ENCODE measurements around the gene CASR.

Gene CASR

DNA sequence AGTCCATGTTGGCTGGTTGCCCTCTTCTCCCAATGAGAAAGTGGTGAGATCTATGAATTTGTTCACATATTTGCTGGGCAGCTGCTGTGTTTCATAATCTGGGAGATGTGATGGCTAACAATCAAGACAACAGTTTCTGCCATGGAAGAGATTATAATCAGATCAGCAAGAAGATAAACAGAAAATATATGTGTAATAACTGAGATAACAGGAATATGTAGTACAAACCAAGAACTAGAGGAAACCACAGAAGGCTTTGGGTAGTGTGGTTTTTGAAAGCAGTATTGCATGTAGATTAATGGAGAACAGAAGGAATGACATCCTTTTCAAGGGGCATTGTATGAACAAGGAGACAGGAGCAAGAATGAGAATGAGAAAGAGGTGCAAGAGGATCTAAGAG lies 129.4 kb downstream of the CASR start:
- no peak for DNase-seq

GRCh38 chr3:122313281-122313680 lies 129.8 kb downstream of the CASR start:
- DNase-seq = no peak

- no peak for DNase-seq
Observed at GRCh38 chr3:122314228-122314876, 130.9 kb downstream of the CASR start.

DNA sequence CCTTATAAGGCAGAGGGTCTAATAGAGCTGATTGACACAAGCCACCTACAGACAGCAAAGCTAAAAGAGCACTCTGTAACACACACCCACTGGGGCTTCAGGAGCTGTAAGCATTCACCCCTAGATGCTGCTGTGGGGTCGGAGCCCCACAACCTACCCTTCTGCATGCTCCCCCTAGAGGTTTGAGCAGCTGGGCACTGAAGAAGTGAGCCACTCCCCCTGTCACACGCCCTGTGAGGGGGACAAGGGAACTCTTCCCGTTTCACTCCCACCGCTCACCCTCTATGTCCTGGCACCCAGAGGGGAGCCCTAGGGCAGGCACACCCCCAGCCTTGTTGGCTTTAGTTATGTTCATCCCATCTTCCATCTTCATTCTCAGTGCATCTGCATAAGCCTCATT lies 132.2 kb downstream of the CASR start:
- DNase-seq = no peak

DNA sequence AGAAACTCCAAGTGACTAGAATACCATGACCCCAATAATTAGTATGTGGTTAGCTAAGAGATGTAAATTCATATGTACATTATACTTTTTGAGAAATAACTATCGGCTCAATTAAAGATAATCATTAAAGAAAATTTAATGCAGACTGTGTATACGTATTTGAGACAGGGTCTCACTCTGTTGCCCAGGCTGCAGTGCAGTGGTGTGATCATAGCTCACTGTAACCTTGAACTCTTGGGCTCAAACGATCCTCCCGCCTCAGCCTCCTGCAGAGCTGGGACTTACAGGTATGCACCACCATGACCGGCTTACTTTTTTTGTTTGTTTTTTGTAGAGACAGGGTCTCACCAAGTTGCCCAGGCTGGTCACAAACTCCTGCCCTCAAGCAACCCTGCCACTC lies 132.9 kb downstream of the CASR start:
- DNase-seq = no peak

DNA sequence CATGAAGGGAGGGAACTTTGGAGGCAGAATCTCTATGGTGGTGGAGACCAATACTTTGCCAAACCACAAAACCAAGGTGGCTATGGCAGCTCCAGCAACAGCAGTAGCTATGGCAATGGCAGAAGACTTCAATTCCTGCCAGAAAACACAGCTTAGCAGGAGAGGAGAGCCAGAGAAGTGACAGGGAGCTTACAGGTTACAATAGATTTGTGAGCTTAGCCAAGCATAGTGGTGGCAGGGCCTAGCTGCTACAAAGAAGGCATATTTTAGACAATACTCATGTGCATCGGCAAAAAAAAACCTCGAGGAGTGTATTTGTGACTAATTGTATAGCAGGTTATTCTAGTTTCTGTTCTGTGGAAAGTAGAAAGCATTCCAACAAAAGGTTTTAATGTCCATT lies 135.2 kb downstream of the CASR start:
- DNase-seq = no peak

- no peak for DNase-seq
Observed at GRCh38 chr3:122322095-122323075, 138.9 kb downstream of the CASR start.

DNA sequence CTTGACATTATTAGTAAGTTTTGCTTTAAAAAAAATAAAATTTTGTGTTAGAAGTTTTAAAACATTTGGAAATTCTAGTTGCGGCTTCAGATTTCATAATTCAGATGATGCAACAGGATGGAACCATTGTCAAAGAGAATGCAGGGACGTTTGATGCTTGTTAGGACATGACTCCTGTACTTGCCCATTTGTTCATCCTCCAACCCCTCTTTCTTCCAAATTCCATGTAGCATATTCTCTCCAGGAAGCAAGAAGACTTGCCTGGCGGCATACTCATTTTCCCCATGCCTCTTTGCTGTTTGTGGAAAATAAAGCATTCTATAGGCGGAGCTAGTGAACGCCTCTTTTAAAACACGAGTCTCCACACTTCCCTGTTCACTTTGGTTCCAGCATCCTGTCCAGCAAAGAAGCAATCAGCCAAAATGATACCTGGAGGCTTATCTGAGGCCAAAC lies 141.4 kb downstream of the CASR start, which contains the start of gene CSTA:
CSTA (plus strand) TSS at position 378 of the 453 bp plus-strand sequence; CDS start at position 423, 45 bp downstream.
- DNase-seq = no peak

DNA sequence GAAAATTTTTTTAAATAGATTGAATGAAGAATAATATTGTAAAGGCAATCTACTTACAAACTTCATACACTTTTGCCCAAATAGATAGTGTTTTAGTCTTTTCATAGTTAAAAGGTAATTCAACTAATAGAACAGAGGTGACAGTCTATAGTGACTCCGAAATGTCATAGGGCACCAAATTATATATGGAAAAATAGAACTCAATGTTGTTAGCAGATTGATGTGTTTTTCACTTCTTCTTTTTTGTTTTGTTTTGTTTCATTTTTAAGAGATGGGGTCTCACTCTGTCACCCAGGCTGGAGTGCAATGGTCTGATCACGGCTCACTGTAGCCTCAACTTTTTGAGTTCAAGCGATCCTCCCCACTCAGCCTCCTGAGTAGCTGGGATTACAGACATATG lies 142.3 kb downstream of the CASR start:
- no peak for DNase-seq

GRCh38 chr3:122331886-122332285 lies 148.4 kb downstream of the CASR start:
- DNase-seq = no peak

- DNase-seq = no peak
Observed at GRCh38 chr3:122332551-122332950, 149.1 kb downstream of the CASR start.

Data from NCI-H2029 treated with DMSO at 0.1 percent for 48 hours (cell line).